CD4-positive, alpha-beta T cell treated with Interleukin-2 at 100 ng/mL for 4 hours (primary cell): ENCODE data around the gene ASPHD1.
"Not testable (repeated sequence)": the region's sequence is repeated elsewhere in the genome, so short reads cannot be mapped to it uniquely, and the experiment has no call there.

Experiments used
- DNase-seq: peaks from one replicate; pipeline ENCODE4 v3.0.0-alpha.2; 2020; ENCODE audit warnings: low spot score

The ASPHD1 gene

DNA sequence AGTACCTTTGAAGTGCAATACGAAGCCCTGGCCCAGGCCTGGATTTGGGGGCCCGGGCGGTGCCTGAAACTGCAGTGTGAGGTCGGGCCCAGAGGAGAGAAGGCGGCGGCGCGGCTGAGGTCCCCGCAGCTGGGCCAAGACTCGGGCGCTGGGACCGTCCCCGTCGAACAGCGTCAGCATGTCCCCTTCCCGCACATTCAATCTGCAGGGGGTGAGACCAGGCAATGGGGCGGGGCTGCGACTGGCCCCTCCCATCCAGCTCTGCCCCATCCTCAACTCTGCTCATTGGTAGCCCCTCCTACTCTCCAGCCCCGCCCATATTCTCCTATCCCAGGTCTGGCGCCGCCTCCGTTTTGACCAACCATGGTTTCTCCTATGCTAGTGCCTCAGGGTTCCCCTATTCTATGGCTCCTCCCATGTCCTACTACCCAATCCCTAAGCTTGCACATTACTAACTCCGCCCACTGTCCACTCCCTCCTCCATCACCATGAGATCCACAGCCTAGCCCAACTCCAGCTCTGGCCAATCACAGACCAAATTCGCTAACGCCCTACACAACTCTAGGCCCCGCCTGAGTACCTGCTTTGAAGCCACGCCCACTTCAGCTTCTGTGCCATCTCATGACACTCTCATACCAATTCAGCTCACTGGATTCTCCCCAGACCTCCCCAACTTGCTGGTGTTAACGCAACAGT, 22.9 kb upstream of the ASPHD1 start:
- DNase-seq, result peak; percentile 28

DNA sequence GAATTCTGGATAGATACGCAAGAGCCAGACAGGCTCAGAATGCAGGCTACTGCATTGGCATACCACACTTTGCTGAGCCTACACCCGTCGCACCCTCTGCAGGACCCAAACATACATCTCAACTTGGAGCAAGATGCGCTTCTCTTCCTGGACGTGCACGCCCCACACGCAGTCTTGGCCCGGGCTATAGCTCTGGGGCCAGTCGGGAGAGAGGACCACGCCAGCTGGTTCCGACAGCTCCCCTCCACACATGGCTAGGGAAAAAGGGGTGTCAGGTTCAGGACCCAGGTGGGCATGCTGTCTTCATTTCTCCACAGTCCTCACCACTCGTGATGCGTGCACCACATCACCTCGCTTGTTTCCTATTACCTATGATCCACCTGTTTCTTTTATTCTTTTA, 22.1 kb upstream of the ASPHD1 start:
- DNase-seq, result no peak

DNA sequence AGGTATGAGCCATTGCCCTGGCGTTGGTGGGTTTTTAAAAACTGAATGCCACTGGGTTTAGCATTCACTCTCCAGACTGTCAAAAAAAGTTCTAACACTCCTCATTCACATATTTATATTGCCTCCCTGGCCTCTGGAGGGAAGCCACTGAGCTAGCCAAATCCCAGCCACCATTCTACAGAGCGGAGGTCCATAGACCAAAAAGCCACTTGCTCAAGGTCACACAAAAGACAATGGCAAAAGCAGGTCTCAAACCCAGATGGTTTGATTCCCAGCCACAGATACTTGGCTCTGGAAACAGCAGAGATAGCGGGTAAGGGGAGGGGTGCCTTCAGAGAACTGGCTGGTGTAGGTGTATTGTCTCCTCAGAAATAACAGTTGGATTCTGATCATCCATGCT, 19.2 kb upstream of the ASPHD1 start:
- no peak for DNase-seq

DNA sequence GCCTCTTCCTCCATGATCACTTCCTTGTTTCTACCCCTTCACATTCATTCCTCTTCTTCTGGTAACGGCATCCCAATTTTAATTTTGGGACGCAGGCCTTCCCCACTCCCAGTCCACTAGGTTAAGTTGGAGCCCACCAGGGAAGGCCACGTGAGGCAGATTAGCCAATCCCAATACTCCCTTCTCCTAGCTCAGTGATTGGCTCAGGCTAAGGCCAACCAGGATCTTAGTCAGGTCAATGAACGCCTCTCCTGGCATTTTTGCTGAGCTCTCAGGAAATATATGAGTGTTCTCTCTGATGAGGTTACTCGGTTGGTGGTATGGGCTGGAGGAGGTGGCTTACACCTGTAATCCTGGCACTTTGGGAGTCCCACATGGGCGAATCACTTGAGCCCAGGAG, 16.3 kb upstream of the ASPHD1 start:
- DNase-seq, result no peak

DNA sequence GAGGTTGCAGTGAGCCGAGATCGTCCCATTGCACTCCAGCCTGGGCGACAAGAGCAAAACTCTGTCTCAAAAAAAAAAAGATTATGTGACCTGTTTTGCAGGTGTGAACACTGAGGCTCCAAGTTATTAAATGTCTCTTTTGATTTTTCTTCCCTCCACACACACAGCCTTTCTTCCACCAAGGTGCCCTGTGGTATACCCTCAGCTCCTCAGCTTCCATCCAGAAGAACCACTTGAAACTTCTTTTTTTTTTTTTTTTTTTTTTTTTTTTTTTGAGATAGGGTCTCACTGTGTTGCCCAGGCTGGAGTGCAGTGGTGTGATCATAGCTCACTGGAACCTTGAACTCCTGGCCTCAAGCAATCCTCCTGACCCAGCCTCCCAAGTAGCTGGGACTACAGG, 10.9 kb upstream of the ASPHD1 start:
- not testable (repeated sequence) for DNase-seq

DNA sequence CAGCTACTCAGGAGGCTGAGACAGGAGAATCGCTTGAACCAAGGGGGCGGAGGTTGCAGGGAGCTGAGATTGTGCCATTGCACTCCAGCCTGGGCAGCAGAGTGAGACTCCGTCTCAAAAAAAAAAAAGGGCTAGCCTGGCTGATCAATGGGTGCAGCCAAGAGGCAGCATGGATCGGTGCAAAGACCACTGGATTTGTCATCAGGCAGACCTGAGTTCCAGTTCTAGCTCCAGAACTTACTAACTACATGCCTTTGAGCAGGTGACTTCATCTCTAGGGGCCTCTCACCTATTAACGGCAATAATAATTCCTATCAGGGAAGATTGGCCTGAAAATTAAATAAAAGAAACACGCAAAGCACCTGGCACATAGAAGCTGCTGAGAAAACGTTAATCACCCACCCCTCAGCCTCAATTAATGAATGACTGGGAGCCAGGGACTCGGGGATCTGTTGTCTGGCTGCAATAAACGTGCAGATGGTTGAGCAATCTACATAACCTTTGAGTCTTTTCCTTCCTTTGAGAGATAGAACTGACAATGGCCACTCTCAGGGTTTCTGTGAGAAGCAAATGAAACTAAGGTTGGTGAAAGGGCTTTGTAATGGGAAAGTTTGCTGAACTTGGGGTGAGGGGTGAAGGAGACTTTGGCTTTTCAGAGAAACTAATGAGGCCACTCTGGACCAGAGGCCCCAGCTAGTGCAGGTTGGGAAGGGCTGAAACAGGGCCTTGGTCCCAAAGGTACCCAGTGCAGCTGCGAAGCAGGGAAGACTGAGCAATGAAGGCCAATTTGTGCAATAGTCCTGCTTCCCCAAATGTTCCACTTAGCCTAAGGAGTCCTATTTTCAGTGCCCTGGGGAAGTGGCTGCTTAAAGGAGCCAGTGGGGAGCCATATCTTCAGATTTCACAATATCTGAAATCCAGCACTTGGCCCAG, 8.5 kb upstream of the ASPHD1 start:
- DNase-seq, result no peak

DNA sequence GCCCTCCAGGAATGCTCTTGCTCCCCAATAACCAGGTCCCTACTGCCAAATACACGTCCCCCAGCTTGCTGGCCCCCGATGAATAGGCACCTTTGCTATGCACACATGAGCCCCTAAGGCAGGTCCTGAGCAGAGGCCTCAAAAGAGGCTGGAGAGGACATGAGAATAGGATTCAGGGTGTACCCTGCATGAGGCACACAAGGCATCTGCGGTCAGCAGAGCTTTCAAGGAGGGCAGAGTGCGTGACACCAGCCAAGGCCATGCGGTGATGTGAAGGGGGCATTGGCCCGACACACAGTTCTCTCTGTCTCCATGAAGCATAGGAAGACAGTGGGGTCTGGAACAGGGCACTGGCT, 7.9 kb upstream of the ASPHD1 start:
- no peak for DNase-seq

DNA sequence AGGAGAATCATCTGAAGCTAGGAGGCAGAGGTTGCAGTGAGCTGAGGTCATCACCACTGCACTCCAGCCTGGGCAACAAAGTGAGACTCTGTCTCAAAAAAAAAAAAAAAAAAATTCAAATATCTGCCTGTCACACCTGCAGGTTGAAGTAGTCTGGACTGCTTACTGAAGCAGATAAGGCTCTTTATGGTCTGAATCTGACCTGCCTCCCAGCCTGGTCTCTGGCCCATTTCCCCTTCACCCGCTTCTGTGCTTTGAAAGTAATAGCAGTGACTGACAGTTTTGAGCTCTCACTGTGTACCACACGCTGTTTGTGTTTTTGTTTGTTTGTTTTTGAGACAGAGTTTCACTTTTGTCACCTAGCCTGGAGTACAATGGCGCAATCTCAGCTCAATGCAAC, 6.7 kb upstream of the ASPHD1 start:
- no peak for DNase-seq

DNA sequence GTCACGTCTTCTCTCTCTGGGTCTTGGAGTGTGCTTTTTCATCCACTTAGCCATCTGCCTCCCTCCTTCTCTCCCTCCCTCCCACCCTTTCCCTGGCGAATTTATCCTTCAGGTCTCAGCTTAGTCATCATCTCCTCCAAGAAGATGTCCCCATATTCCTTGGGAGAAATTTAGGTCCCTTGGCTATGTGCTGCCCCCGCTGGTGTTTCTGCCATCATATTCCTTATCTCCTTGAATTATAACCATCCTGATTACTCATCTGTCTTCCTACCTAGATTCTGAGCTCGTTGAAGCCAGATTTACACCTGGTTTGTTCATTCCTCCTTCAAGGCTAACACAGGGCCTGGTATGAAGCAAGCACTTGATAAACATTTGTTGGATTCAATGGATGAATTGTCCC, 5.9 kb upstream of the ASPHD1 start:
- no peak for DNase-seq

DNA sequence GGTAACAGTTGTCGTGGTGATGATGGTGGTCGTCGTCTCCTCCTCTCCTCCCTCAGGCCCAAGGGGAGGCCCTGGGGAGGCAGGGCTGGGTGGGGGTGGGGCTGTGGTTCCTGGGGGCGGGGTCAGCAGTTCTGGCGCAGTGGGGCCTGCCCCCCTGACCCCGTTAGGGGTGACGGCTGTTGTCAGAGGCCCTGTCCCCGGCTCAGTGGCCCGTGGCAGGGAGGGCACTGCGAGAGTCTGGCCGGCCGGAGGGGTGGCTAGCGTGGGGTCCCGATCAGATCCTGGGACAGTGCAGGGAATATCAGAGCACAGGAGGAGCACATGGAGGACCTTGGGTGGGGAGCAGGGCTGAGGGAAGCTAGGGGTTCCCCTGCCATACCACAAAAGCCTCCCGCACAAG, 3.4 kb upstream of the ASPHD1 start:
- no peak for DNase-seq

DNA sequence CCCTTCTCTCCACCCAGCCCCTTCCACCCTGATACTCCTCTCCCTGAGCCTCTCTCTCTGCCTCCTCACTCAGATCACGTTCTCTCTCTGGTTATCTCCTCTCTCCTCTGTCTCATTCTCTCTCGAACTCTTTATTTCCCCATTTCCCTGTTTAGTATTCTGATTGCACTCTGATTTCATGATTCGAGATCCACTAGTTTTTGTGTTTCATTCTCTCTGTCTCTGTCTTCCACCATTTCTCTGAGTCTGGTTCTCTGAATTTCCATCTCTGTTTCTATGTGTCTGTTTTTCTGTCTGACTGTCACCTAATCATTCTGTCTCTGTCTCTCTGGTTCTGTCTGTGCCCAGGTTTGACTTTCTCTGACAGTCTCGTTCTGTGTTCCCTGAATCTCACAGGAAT, 3.0 kb upstream of the ASPHD1 start:
- no peak for DNase-seq

DNA sequence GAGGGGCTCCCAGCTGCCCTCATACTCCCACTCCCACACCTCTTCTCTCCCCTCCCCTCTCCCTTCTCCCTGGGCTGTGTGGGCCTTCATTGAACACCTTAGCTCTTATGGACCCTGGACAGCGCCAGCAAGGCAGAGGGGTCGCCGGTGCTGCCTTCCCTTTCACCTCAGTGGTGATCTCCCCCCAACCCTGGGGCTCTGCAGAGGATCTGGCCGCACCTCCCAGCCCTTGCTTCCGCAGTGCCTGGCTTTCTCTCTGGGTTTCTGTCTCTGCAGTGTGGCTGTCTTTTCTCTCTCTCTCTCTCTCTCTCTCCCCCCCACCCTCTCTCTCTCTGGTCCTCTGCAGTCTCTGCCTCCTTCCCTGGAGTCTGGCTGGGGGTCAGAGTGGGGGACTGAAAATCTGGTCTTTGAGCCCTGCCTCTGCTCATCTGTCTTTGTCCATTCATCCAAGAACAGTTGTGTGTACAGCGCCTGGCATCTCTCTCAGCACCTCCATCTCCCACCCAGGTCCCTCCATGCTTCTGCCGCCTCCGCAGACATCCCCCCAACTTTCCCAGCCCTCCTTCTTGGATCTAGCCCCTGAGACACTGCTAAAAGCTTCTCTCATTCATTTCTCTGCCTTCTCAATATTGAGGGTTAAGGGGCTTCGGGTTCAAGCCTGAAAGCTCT, 2.0 kb upstream of the ASPHD1 start:
- no peak for DNase-seq

DNA sequence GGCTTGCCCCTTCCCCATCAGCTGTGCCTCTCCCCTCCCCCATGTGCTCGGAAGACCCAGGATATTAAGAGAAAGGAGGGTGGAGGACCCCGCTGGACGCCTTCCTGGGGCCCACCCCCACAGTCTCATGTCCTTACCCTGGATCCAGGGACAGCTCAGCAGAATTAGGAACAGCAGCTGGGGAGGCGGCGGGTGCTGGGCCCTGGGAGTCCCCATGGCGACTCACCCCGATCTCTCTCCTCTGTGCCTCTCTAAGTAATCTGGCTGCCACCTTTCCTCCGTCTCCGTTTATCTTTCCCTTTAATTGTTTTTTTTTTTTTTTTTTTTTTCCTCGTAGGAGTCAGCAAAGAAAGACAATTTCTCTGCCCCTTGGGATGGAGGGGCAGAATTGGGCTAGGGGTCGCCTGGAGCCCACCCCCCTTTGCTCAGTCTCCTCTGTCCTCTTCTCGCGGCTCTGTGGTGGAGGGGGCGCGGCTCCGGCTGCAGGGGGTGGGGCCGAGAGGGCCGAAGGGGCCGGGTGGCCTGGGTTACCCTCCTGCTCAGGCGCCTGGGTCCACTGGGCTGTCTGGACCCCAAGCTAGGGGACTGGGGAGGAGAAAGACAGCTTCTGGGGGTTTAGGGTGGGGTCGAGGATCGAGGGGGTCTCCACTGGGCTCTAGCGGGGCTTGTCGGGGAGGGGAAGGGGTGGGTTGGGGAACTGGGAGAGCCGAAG, 1.3 kb upstream of the ASPHD1 start:
- no peak for DNase-seq

DNA sequence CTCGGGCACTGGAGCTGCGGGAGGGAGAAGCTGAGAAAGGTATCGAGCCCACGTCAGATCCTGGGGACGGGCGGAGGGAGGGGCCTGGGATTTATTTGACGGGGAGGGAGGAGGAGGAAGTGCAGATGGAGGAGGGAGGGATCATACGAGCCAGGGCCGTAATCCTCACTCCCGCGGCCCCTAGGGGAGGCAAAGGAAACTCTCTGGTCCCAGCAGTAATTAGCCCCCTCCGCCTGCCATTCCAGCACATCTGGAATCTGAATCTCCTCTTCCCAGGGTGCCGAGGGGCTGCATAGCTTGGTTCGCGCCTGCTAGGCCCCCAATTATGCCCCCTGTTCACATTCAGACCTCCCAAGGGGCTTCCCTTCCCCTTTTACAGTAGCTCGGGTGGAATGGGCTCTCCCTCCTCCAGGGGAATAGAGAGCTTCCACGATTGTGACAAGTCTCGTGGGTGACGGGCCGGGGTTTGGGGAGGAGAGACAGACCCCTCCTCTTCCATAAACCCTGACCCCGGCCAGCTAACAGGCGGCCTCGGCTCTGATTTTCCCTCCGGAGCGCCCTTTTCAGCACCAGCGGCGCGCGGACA, 679 bp upstream of the ASPHD1 start, which contains the start of gene SEZ6L2:
Gene SEZ6L2, minus strand, starts transcription at position 35 of the 586 bp plus-strand sequence. CDS start 531 bp downstream, outside the sequence.
- peak; percentile 77 for DNase-seq

DNA sequence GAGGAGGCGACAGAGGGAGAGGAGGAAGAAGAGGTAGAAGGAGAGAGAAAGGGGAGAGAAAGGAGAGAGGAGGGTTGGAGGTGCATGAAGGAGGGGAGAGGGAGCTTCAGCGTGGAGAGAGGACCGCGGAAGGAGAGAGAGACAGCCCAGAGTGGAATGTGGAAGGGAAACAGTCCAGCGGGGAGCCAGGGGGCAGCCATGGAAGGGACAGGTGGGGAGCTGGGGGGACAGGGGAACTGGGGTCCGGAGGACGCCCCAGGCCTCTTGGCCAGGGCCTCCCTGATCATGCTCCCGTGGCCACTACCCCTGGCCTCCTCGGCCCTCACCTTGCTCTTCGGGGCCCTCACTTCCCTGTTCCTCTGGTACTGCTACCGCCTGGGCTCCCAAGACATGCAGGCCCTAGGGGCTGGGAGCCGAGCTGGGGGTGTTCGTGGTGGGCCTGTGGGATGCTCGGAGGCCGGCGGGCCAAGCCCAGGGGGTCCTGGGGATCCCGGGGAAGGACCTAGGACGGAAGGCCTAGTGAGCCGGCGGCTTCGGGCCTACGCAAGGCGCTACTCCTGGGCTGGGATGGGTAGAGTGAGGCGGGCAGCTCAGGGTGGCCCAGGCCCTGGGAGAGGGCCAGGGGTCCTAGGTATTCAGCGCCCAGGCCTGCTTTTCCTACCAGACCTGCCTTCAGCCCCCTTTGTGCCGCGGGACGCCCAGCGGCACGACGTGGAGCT, 759 bp downstream of the ASPHD1 start:
- no peak for DNase-seq

DNA sequence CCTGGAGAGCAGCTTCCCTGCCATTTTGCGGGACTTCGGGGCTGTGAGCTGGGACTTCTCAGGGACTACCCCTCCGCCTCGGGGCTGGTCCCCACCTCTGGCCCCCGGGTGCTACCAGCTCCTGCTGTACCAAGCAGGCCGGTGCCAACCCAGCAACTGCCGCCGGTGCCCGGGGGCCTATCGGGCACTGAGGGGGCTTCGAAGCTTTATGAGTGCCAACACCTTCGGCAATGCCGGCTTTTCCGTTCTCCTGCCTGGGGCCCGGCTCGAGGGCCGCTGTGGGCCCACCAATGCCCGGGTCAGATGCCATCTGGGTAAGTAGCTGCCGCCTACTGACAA, 1.3 kb downstream of the ASPHD1 start:
- no peak for DNase-seq

DNA sequence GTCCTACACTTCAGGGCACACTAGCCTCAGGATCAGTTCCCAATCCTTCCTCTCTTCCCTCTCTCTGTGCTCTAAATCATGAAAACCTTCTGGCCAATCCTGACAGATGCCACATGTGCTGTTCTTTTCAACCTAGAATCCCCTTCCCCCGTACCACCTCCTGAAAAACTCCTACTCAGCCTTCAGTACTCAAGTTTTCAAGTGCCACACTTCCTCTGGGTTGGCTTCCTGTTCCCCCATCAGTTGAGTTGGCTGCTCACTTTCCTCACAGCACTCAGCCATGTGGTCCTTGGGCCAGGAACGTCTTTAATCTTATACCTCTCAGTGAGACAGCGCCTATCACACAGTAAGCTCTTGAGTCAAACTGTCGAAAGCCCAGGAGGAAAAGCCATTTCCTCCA, 3.3 kb downstream of the ASPHD1 start:
- DNase-seq, result no peak

DNA sequence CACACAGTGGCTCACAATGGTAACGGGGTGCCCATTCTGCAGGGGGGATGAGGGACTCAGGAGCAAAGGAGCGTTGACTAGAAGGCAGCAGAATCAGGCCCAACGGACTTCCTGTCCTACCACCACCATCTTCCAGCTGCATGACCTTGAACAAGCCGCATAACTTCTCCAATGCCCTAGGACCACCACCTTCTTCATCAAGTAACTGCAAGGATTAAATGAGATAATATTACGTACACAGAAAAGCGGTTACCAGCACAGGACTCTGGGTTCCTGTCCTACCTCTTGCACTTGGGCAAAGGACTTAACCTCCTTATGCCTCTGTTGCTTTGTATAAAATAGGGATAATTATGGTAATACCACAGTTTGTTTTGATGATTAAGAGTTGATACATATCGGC, 4.7 kb downstream of the ASPHD1 start:
- DNase-seq, result no peak

DNA sequence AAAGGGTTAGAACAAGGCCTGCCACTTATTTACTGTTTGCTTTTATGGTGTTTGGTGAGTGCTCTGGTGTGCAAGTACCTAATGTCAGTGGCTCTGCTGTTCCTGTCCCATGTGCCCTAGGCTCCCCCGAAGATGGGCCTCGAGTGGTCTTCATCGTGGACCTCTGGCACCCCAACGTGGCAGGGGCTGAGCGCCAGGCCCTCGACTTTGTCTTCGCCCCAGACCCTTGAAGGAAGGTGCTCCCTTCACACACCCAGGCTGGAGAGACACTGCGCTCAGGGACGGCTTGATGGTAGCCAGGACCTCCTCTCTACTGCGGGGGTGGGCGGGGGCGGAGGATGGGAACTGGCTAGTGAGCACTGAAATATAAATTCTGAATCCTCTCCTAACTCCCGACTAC, 5.4 kb downstream of the ASPHD1 start:
- DNase-seq, result no peak

DNA sequence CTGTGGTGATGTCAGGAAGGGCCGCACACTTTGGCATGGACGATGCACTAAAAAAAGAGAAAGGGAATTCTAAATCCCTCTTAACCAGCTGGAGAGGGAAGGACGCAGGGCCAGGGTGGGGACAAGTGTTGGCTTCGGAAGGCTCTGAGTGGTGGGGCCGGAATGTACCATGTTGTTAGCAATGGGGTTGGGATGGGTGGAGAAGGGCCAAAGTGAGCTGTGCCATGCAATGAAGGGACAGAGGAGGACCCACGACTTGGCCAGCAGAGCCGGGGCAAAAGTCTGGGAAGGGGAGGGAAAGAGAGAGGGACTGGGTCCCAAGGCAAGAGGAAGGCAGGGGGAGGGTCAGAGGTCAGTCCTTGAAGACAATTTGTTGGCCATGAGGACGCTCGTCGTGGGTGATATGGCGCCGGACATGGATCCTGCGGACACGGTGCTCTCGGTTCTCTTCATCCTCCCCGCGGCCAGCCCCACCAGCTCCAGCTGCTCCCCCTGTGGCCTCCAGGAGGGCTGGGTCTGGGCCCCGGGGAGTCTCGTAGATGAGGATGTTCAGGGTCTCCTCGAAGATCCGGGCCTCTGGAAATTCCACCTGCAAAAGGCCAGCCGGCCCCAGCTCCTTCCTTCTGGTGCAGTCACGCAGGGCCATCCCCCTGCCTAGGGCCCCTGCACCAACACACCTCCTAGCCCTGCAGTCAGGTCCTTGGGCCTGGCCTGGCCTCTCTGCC, 6.4 kb downstream of the ASPHD1 start:
- no peak for DNase-seq

DNA sequence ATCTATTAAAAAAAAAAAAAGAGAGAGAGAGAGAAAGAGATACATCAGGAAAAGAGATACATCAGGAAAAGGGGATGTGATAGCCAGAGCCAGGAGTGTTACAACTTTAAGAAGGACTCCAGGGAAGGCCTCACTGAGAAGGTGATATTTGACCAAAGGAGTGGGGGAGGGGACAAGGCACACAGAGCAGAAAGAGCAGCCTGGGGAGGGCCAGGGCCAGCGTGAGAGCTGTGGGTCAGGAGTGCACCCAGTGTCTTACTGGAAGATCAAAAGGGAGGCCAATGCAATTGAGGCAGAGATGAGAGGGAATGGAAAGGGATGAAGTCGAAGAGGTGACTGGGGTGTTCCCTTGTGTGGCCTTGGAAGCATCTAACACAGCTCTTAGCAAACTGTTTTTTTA, 7.7 kb downstream of the ASPHD1 start:
- no peak for DNase-seq
